ENCODE results near the gene FREM1. TPM values are rescaled to one million over a fixed set of nuclear protein-coding genes. Genes with fewer than 3 reads are reported as not detected.

Gene FREM1
- total and polyA plus RNA-seq, 2 donors (not counting 1 experiment from before 2014, with no cell fraction given), result not detected

DNA sequence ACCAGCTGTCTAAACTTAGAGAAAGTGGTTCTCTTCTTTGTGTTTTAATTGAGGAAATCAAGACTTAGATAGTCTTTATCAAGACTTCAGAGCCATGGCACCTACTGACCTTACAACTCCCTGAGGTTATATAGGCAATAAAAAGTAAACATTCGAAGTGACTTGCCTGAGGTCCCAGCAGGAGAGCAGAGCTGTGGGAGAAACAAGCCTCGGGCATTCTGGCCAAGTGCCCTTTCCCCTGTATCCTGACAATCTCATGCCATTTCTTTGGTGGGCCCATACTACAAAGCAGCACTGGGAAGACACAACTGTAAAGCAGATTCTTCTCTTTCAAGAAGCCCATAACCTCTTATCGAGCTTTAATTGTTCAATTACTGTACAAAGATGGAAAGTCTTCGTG lies 23.1 kb downstream of the FREM1 start:
- intact Hi-C loops (cut with micrococcal nuclease), result no loop called here
- Mint-ChIP-seq H3K4me3 (no peak overlapping the region), H3K27ac (no peak overlapping the region), H3K4me1 (no peaks in the 10 kb centered on the region), H3K9me3 (ENCODE audit: insufficient read depth) (no peaks in the 10 kb centered on the region), H3K27me3 (peaks cover 4% of the 10 kb centered on the region)
- Histone ChIP-seq H3K4me3 (ENCODE audit: control extremely low read depth in 1 of 5, extremely low read depth in 1 of 5, insufficient read depth in 1 of 5, low read depth in 2 of 5, low read length in 4 of 5) (no peak overlapping the region), H3K4me1 (ENCODE audit: control insufficient read depth in 2 of 2, insufficient read depth in 2 of 2, low read length in 2 of 2) (no peaks in the 10 kb centered on the region), H4K20me1 (ENCODE audit: control insufficient read depth, insufficient read depth, low read length, poor library complexity, severe bottlenecking) (no peaks in the 10 kb centered on the region), H3K79me2 (ENCODE audit: control insufficient read depth, insufficient read depth, low read length) (no peaks in the 10 kb centered on the region), H3K9me3 (ENCODE audit: control extremely low read depth in 1 of 3, control insufficient read depth in 2 of 3, insufficient read depth in 1 of 3, low read length in 2 of 3) (no peaks in the 10 kb centered on the region), H3K4me2 (replicated peaks; ENCODE audit: low read depth, low read length, poor library complexity, severe bottlenecking) (no peak overlapping the region), H3K27me3 (replicated peaks in 1 of 4; ENCODE audit: control extremely low read depth in 1 of 4, control insufficient read depth in 3 of 4, insufficient read depth in 4 of 4, low read length in 3 of 4) (no peaks in the 10 kb centered on the region), H3K9ac (ENCODE audit: low read length) (no peak overlapping the region), H3K27ac (ENCODE audit: low read length in 2 of 2) (no peak overlapping the region), H2AFZ (ENCODE audit: insufficient read depth, low read depth, low read length, poor library complexity, severe bottlenecking) (no peak overlapping the region), H3K36me3 (replicated peaks in 1 of 2; ENCODE audit: control extremely low read depth in 1 of 2, control insufficient read depth in 1 of 2, extremely low read depth in 1 of 2, insufficient read depth in 2 of 2, low read length in 1 of 2) (no peaks in the 10 kb centered on the region)
- 80% methylated on average over 1 of the region's 4 CpGs for WGBS (ENCODE audit: insufficient coverage)
- POLR2A ChIA-PET, result no interaction called here
- TF ChIP-seq, protein P1, sequence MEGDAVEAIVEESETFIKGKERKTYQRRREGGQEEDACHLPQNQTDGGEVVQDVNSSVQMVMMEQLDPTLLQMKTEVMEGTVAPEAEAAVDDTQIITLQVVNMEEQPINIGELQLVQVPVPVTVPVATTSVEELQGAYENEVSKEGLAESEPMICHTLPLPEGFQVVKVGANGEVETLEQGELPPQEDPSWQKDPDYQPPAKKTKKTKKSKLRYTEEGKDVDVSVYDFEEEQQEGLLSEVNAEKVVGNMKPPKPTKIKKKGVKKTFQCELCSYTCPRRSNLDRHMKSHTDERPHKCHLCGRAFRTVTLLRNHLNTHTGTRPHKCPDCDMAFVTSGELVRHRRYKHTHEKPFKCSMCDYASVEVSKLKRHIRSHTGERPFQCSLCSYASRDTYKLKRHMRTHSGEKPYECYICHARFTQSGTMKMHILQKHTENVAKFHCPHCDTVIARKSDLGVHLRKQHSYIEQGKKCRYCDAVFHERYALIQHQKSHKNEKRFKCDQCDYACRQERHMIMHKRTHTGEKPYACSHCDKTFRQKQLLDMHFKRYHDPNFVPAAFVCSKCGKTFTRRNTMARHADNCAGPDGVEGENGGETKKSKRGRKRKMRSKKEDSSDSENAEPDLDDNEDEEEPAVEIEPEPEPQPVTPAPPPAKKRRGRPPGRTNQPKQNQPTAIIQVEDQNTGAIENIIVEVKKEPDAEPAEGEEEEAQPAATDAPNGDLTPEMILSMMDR (IDR thresholded peaks at IDR 0.05), result no peak
- ATAC-seq (ENCODE audit: low read depth), result no peak
- CTCF ChIA-PET, result interaction anchor here (0.7 kb wide), 1 partner anchor 782 kb away, joined by 3 read pairs; no protein-coding TSS in a partner anchor
- no peak for DNase-seq

- H3K27ac ChIP-seq (ENCODE audit: low read length in 2 of 2), result no peak overlapping the region
- WGBS (ENCODE audit: insufficient coverage), result 82% methylated on average over 4 of the region's 4 CpGs
- no peaks in the 10 kb centered on the region for H3K27me3 ChIP-seq (replicated peaks in 1 of 4; ENCODE audit: control extremely low read depth in 1 of 4, control insufficient read depth in 3 of 4, insufficient read depth in 4 of 4, low read length in 3 of 4)
- Mint-ChIP-seq H3K27ac (no peak overlapping the region), H3K9me3 (ENCODE audit: insufficient read depth) (no peaks in the 10 kb centered on the region), H3K27me3 (peaks cover under 1% of the 10 kb centered on the region), H3K4me1 (no peaks in the 10 kb centered on the region), H3K4me3 (no peak overlapping the region)
- DNase-seq (no peak), ATAC-seq (ENCODE audit: low read depth) (no peak)
- H3K4me1 ChIP-seq (ENCODE audit: control insufficient read depth in 2 of 2, insufficient read depth in 2 of 2, low read length in 2 of 2), result no peaks in the 10 kb centered on the region
- H3K79me2 ChIP-seq (ENCODE audit: control insufficient read depth, insufficient read depth, low read length), result no peaks in the 10 kb centered on the region
- no peak overlapping the region for H3K4me2 ChIP-seq (replicated peaks; ENCODE audit: low read depth, low read length, poor library complexity, severe bottlenecking)
- H4K20me1 ChIP-seq (ENCODE audit: control insufficient read depth, insufficient read depth, low read length, poor library complexity, severe bottlenecking), result no peaks in the 10 kb centered on the region
- TF ChIP-seq, protein P1 (IDR thresholded peaks at IDR 0.05), result no peak
- no peak for TF ChIP-seq EZH2 (IDR thresholded peaks at IDR 0.05; ENCODE audit: borderline replicate concordance, insufficient read depth, low read depth, low read length, poor library complexity, severe bottlenecking)
- no peak overlapping the region for H3K9ac ChIP-seq (ENCODE audit: low read length)
- H3K4me3 ChIP-seq (ENCODE audit: control extremely low read depth in 1 of 5, extremely low read depth in 1 of 5, insufficient read depth in 1 of 5, low read depth in 2 of 5, low read length in 4 of 5), result no peak overlapping the region
- H3K36me3 ChIP-seq (replicated peaks in 1 of 2; ENCODE audit: control extremely low read depth in 1 of 2, control insufficient read depth in 1 of 2, extremely low read depth in 1 of 2, insufficient read depth in 2 of 2, low read length in 1 of 2), result no peaks in the 10 kb centered on the region
- CTCF ChIA-PET, result no interaction called here
- POLR2A ChIA-PET, result no interaction called here
- H2AFZ ChIP-seq (ENCODE audit: insufficient read depth, low read depth, low read length, poor library complexity, severe bottlenecking), result no peak overlapping the region
- H3K9me3 ChIP-seq (ENCODE audit: control extremely low read depth in 1 of 3, control insufficient read depth in 2 of 3, insufficient read depth in 1 of 3, low read length in 2 of 3), result no peaks in the 10 kb centered on the region
- intact Hi-C loops (cut with micrococcal nuclease), result no loop called here
These were observed 26.8 kb downstream of the FREM1 start for GRCh38 chr9:14883310-14883944.
